K562 (cell line): ENCODE data around the gene RAB6B. TPM values are rescaled to one million over a fixed set of nuclear protein-coding genes. Genes with fewer than 3 reads are reported as not detected.

Experiments
- ATAC-seq: fragments of 200-7000 bp; cut with Tn5 transposase; 3 replicates; pipeline ENCODE4 v1.9.1; 2020; ENCODE audit warnings: moderate library complexity
- BruUV-seq: library from RNA; stranded (reverse); fragments of 400-500 nt; replicated peaks from 2 replicates; lab custom pipeline; 2021; lab: Mats Ljungman, UMichigan
- CTCF ChIA-PET: fragments of 300-600 bp; formaldehyde crosslinking; extraction: SDS; loops from one replicate; lab custom pipeline; 2021; ENCODE audit warnings: low intra/inter-chr PET ratio; lab: Yijun Ruan, JAX
- POLR2A ChIA-PET: fragments of 300-600, 350-650 bp; sonication (Branson Sonifier 250); formaldehyde crosslinking; extraction: SDS; loops from one replicate; lab custom pipeline; 2021; ENCODE audit warnings: antibody characterized with exemption, inconsistent platforms; lab: Yijun Ruan, JAX
- DNase-seq, 4 experiments: peaks; one replicate each; pipeline versions ENCODE4 v3.0.0 to v3.0.0-alpha.2; 2011 to 2018; ENCODE audit warnings: low spot score in 3 of 4, mixed read lengths in 3 of 4; ENCODE audit errors: extremely low read depth in 1 of 4
- FAIRE-seq: peaks from 2 replicates; lab custom pipeline; 2011; peaks lifted over from hg19 to GRCh38; lab: Jason Lieb, UNC
- H2AFZ ChIP-seq: 2 replicates; pipeline ENCODE4 v1.6.0; 2011; ENCODE audit warnings: low read depth, low read length, control low read depth, inconsistent platforms
- H3K27ac ChIP-seq: fragments of 200-600 bp; 3 replicates; pipeline ENCODE4 v1.8.0; 2011; ENCODE audit warnings: low read depth, mild to moderate bottlenecking, control low read depth, inconsistent platforms, low read length, moderate library complexity, mixed read lengths; ENCODE audit errors: extremely low read depth
- H3K27me3 ChIP-seq, 2 experiments: fragments of 300-600 bp in 1 of 2; 2 replicates in 1 of 2; 3 replicates in 1 of 2; pipeline versions ENCODE4 v1.6.0 to v1.8.0; 2011; ENCODE audit warnings: inconsistent platforms in 2 of 2, low read length in 2 of 2, mild to moderate bottlenecking in 1 of 2, mixed read lengths in 1 of 2, moderate library complexity in 1 of 2; ENCODE audit not compliant: control insufficient read depth in 2 of 2, insufficient read depth in 2 of 2
- H3K36me3 ChIP-seq: fragments of 300-600 bp; 3 replicates; pipeline ENCODE4 v1.8.0; 2011; ENCODE audit warnings: mild to moderate bottlenecking, low read length, inconsistent platforms; ENCODE audit not compliant: control insufficient read depth, insufficient read depth
- H3K4me1 ChIP-seq, 2 experiments: fragments of 200-600 bp in 1 of 2; replicated peaks in 1 of 2; 2 replicates in 1 of 2; 3 replicates in 1 of 2; pipeline versions ENCODE4 v1.5.1 to v1.8.0; 2011; ENCODE audit warnings: inconsistent platforms in 2 of 2, low read length in 2 of 2, mild to moderate bottlenecking in 1 of 2, mixed read lengths in 1 of 2, moderate library complexity in 1 of 2; ENCODE audit not compliant: control insufficient read depth in 2 of 2, insufficient read depth in 2 of 2
- H3K4me2 ChIP-seq: 2 replicates; pipeline ENCODE4 v1.6.1; 2011; ENCODE audit warnings: low read length, control low read depth, inconsistent platforms, mixed read lengths; ENCODE audit not compliant: insufficient read depth
- H3K4me3 ChIP-seq: fragments of 200-600 bp; sonication (generic), shearing (Covaris generic); 2 replicates; pipeline ENCODE4 v1.5.1; 2016; ENCODE audit warnings: control low read depth, inconsistent platforms
- H3K79me2 ChIP-seq: fragments of 200-600 bp; 3 replicates; pipeline ENCODE4 v1.8.0; 2011; ENCODE audit warnings: low read length, inconsistent platforms; ENCODE audit not compliant: control insufficient read depth, insufficient read depth
- H3K9ac ChIP-seq, 2 experiments: 2 replicates each; pipeline versions ENCODE4 v1.6.0 to v1.6.1; 2011; ENCODE audit warnings: low read depth in 2 of 2, low read length in 2 of 2, control low read depth in 1 of 2, inconsistent platforms in 1 of 2, mild to moderate bottlenecking in 1 of 2, mixed read lengths in 1 of 2; ENCODE audit not compliant: insufficient read depth in 1 of 2
- H3K9me1 ChIP-seq: one replicate; pipeline ENCODE4 v1.6.0; 2011; ENCODE audit warnings: inconsistent platforms, mild to moderate bottlenecking, low read length, moderate library complexity; ENCODE audit not compliant: control insufficient read depth, insufficient read depth
- H3K9me3 ChIP-seq: replicated peaks from 2 replicates; pipeline ENCODE4 v1.5.1; 2011; ENCODE audit warnings: low read depth, low read length, inconsistent platforms; ENCODE audit not compliant: control insufficient read depth, insufficient read depth
- H4K20me1 ChIP-seq: replicated peaks from 2 replicates; pipeline ENCODE4 v1.6.1; 2011; ENCODE audit warnings: low read length, inconsistent platforms, mixed read lengths; ENCODE audit not compliant: control insufficient read depth, insufficient read depth
- BACH1 ChIP-seq: fragments of 200-800 bp; sonication (Bioruptor generic); IDR thresholded peaks from 2 replicates; pipeline ENCODE4 v1.6.1; 2016; ENCODE audit warnings: missing genetic modification characterization, missing compliant biosample characterization
- BCL6 ChIP-seq: fragments of 250-450 bp; sonication (Bioruptor Pico); IDR thresholded peaks from 2 replicates; pipeline ENCODE4 v1.4.0; 2020
- CBX2 ChIP-seq: fragments of 200-600 bp; sonication (generic); IDR thresholded peaks from one replicate; pipeline ENCODE4 v1.6.1; 2012; ENCODE audit warnings: mild to moderate bottlenecking, low read length, inconsistent platforms; ENCODE audit not compliant: insufficient read depth, poor library complexity, severe bottlenecking
- CEBPZ ChIP-seq: fragments of 150-350 bp; IDR thresholded peaks from 2 replicates; pipeline ENCODE4 v1.6.1; 2014; ENCODE audit warnings: low read depth, mild to moderate bottlenecking, low read length, borderline replicate concordance
- DNMT1 ChIP-seq: fragments of 450-650 bp; IDR thresholded peaks from 2 replicates; pipeline ENCODE4 v1.6.1; 2016; ENCODE audit warnings: antibody characterized with exemption, mild to moderate bottlenecking
- DPF2 ChIP-seq: fragments of 450-650 bp; IDR thresholded peaks from 2 replicates; pipeline ENCODE4 v1.6.1; 2016
- MCM3 ChIP-seq: fragments of 450-650 bp; IDR thresholded peaks from 2 replicates; pipeline ENCODE4 v1.6.1; 2016
- MCM7 ChIP-seq, 2 experiments: fragments of 450-650 bp; IDR thresholded peaks; 2 replicates each; pipeline ENCODE4 v1.6.1; 2016 to 2018
- NR3C1 ChIP-seq: sonication (generic); formaldehyde crosslinking; IDR thresholded peaks from 2 replicates; pipeline ENCODE4 v1.8.1; 2022; ENCODE audit warnings: missing genetic modification reagents
- RBM15 ChIP-seq: fragments of 200-400 bp; formaldehyde crosslinking; IDR thresholded peaks from 2 replicates; pipeline ENCODE4 v1.6.1; 2018; ENCODE audit warnings: mild to moderate bottlenecking, low read length, moderate library complexity; ENCODE audit not compliant: insufficient read depth
- TAF1 ChIP-seq: IDR thresholded peaks from 2 replicates; pipeline ENCODE4 v1.6.1; 2011; ENCODE audit warnings: mild to moderate bottlenecking, low read length, moderate library complexity; ENCODE audit not compliant: insufficient read depth, control insufficient read depth, severe bottlenecking; ENCODE audit errors: extremely low read depth
- WHSC1 ChIP-seq: IDR thresholded peaks from one replicate; pipeline ENCODE4 v1.6.1; 2012; ENCODE audit warnings: low read length, control low read depth, inconsistent platforms
- ZNF707 ChIP-seq: fragments of 250-450 bp; sonication (Bioruptor Pico); conservative IDR thresholded peaks from 2 replicates; pipeline ENCODE4 v1.8.0; 2022; ENCODE audit warnings: inconsistent platforms, mild to moderate bottlenecking, moderate library complexity
- WGBS: fragments of 100-300 bp; shearing (Covaris generic); methylation state at CpG from one replicate; pipeline ENCODE4 v1.1.6; 2016; ENCODE audit warnings: low coverage, mixed read lengths; ENCODE audit not compliant: insufficient coverage; ENCODE audit errors: missing lambda C conversion rate; 5-methylcytosine and 5-hydroxymethylcytosine counted together
- in situ Hi-C: fragments of 300-500 bp; cut with MboI; formaldehyde crosslinking; loops from 4 replicates; pipeline ENCODE4 v1.15.0; 2018; ENCODE audit warnings: inconsistent platforms, mixed read lengths
- intact Hi-C: fragments of 100-400 bp; cut with micrococcal nuclease; formaldehyde crosslinking; loops from 2 replicates; pipeline ENCODE4 v1.14.2; 2022
- polyA plus RNA-seq, 8 experiments: library from polyadenylated mRNA; depleted of rRNA in 4 of 8; stranded (reverse) in 5 of 8; unstranded in 3 of 8; fragments of >200 nt; fragmentation: Nextera tagmentation in 2 of 8; fragmentation: Illumina TruSeq in 1 of 8; extraction: Ambion mirVana in 2 of 8; extraction: Trizol in 1 of 8; gene quantifications; 2 replicates each; pipeline versions ENCODE4 v1.2.1 to v1.2.3, GENCODE V29; 2011 to 2014; ENCODE audit warnings: inconsistent platforms in 1 of 8, missing spikeins in 1 of 8
- total RNA-seq, 7 experiments: library from RNA; depleted of rRNA in 6 of 7; stranded (reverse); fragments of >200 nt in 6 of 7; fragmentation: Illumina TruSeq in 2 of 7; extraction: Trizol in 2 of 7; gene quantifications; 2 replicates each; pipeline versions ENCODE4 v1.2.1 to v1.2.3, GENCODE V29; 2011 to 2021; ENCODE audit warnings: low replicate concordance in 1 of 7
- TF ChIP-seq, protein P1 (sequence below): fragments of 200-800 bp; sonication (Bioruptor generic); IDR thresholded peaks from 2 replicates; pipeline ENCODE4 v1.6.1; 2017; ENCODE audit warnings: missing genetic modification characterization, missing compliant biosample characterization

The RAB6B gene
- total and polyA plus RNA-seq, 9 of the 15 experiments (the other 6 are each of a cell fraction or from before 2014, with no cell fraction given): 0.60 to 18.1 (median 1.5) TPM

DNA sequence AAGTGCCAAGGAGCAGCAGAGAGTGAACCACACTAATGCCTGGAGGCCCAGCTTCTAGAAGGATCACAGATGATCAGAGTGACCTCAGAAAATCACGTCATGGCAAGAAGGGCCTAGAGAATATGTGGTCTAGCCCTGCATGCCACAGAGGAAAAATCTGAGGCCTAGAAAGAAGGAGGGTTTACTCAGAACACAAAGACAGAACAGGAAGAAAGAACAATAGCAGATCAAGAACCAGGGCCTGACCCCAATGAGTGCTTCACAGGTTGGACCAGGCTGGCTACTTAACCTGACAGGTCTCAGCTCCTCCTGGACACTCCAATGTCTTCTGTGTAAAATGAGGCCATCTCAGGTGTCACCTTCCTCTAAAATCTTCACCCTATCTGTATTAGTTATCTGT, 14.2 kb downstream of the RAB6B start:
- ChIA-PET CTCF (no interaction called here), POLR2A (no interaction called here)

GRCh38 chr3:133880886-133881455, 14.7 kb downstream of the RAB6B start:
- no peak overlapping the region for H3K27ac ChIP-seq
- FAIRE-seq (no peak), ATAC-seq (no peak), DNase-seq (no peak)
- no peaks in the 10 kb centered on the region; the same call in 2 of the 3 replicates for H3K79me2 ChIP-seq
- H3K36me3 ChIP-seq: no peaks in the 10 kb centered on the region
- H3K4me1 ChIP-seq: peaks cover 3 to 11% of the 10 kb centered on the region in 2 experiments; a peak in 3 of 5 replicates
- H3K9ac ChIP-seq: no peak overlapping the region
- intact Hi-C loops (no loop called here), in situ Hi-C loops (no loop called here)
- no peak overlapping the region for H3K4me3 ChIP-seq
- BruUV-seq: no TSS peak
- ChIA-PET POLR2A (interaction anchor here (1.2 kb wide), 1 partner anchor 23 kb away, joined by 3 read pairs; no protein-coding TSS in a partner anchor), CTCF (no interaction called here)
- no peaks in the 10 kb centered on the region for H3K9me1 ChIP-seq
- no peaks in the 10 kb centered on the region; the same call in 1 of the 2 replicates for H4K20me1 ChIP-seq
- no peaks in the 10 kb centered on the region for H3K27me3 ChIP-seq
- no peak overlapping the region for H3K4me2 ChIP-seq
- peaks cover 3% of the 10 kb centered on the region; the same call in 1 of the 2 replicates for H3K9me3 ChIP-seq
- 50% methylated on average over 2 of the region's 4 CpGs for WGBS
- no peak overlapping the region for H2AFZ ChIP-seq
- TF ChIP-seq CBX2 (no peak), DNMT1 (no peak), BACH1 (tag) (no peak), CEBPZ (no peak), RBM15 (no peak), NR3C1 (CRISPR knock-in tag) (no peak), WHSC1 (no peak)
- TF ChIP-seq, protein P1, sequence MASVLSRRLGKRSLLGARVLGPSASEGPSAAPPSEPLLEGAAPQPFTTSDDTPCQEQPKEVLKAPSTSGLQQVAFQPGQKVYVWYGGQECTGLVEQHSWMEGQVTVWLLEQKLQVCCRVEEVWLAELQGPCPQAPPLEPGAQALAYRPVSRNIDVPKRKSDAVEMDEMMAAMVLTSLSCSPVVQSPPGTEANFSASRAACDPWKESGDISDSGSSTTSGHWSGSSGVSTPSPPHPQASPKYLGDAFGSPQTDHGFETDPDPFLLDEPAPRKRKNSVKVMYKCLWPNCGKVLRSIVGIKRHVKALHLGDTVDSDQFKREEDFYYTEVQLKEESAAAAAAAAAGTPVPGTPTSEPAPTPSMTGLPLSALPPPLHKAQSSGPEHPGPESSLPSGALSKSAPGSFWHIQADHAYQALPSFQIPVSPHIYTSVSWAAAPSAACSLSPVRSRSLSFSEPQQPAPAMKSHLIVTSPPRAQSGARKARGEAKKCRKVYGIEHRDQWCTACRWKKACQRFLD (CRISPR knock-in tag): no peak

More for the DNA sequence above, 14.2 kb downstream of the RAB6B start:
- DNase-seq (no peak), FAIRE-seq (no peak), ATAC-seq (no peak)
- BruUV-seq: no TSS peak
- 91% methylated on average over 1 of the region's 1 CpG for WGBS
- in situ Hi-C loops (no loop called here), intact Hi-C loops (no loop called here)
- Histone ChIP-seq H3K4me2 (no peak overlapping the region), H3K9me1 (no peaks in the 10 kb centered on the region), H3K27ac (no peak overlapping the region), H4K20me1 (no peaks in the 10 kb centered on the region; the same call in 1 of the 2 replicates), H3K9ac (no peak overlapping the region), H2AFZ (no peak overlapping the region)
- TF ChIP-seq DPF2: no peak
- TF ChIP-seq MCM3: no peak
- TF ChIP-seq BCL6 (CRISPR knock-in tag): no peak
- no peak for TF ChIP-seq ZNF707
- TF ChIP-seq MCM7 (IDR thresholded peaks at IDR 0.05): no peak
- TF ChIP-seq TAF1: no peak
- TF ChIP-seq, all 486 proteins: peak for 0
- peaks cover 3% of the 10 kb centered on the region; the same call in 1 of the 2 replicates for H3K9me3 ChIP-seq
- H3K36me3 ChIP-seq: no peaks in the 10 kb centered on the region
- H3K4me1 ChIP-seq: peaks cover 3 to 11% of the 10 kb centered on the region in 2 experiments; a peak in 3 of 5 replicates
- no peaks in the 10 kb centered on the region; the same call in 2 of the 3 replicates for H3K79me2 ChIP-seq
- no peaks in the 10 kb centered on the region for H3K27me3 ChIP-seq
- H3K4me3 ChIP-seq: no peak overlapping the region
